Hindlimb muscle (tissue), 1 donor: Measurements from ENCODE around the gene NKD2. TPM values are rescaled to one million over a fixed set of nuclear protein-coding genes. Genes with fewer than 3 reads are reported as not detected.
A peak's percentile ranks its signal among the peaks of the same experiment; 100 is the strongest.
"Not testable (repeated sequence)": the region's sequence is repeated elsewhere in the genome, so short reads cannot be mapped to it uniquely, and the experiment has no call there.

Experiments used
- DNase-seq: peaks from one replicate; pipeline ENCODE4 v3.0.0-alpha.2; 2013
- polyA plus RNA-seq: library from polyadenylated mRNA; unstranded; fragments of 120-200 nt; gene quantifications from one replicate; pipeline ENCODE4 v1.2.1, GENCODE V29; 2013; ENCODE audit not compliant: insufficient read length

NKD2 gene
- polyA plus RNA-seq, 1 donor = 3.6 TPM

DNA sequence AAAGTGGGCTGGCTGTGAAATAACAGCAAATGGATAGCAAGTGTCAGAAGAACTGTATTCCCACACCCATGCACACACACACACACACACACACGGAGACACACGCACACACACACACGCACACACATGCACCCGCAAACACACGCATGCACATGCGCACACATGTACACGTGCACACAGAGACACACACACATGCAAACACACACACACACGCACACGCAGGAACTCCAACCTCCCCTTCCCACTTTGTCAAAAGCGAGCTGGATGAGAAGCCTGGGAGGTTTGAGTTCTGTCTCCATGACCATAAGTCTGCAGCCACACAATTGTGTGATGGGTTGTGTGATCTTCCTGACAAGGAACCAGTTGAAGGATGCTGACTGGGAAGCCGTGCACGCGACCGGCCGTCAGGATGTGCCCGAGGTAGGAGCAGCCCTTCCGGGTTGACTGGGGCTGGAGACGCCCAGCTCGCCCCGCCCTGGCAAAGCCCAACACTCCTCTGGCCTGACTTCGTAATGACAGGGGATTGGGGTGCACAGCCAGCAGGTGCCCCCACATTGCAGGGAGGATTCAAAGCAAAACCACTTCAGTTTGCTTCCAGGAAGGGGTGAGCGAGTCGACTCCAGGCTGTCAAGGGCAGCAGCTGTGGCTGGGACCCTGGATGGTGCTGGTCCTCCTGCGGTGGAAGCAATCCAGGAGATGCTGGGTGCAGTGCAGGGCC is 29.3 kb upstream of the NKD2 start:
- DNase-seq = no peak

DNA sequence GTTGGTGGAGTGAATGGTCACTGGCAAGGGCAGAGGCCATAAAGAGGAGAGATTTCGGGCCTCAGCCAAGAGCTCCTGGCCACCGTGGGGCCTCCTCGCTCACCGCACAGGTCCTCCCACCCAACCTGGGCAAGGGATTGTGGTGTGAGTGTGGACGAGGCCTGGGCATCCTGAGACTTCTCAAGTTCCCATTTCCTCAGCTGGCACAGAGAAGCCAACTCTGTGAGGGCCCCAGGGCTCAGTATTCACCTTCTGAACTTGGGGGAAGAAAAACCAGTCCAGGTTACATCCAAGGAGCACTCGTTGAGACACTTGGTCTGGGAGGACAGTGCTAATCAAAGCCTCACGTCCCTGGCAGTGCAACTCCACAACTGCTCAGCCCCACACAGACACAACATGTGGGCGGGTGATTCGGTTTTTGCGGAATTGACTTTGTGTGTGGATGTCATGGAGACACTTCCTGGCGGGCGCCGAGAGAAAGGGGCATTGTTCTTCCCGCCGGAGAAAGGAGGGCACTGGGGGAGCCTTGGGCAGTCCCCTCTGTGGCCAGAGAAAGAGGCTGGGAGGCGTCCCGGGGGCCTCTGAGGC is 28.5 kb upstream of the NKD2 start:
- DNase-seq = no peak

- DNase-seq = no peak
These were observed 27.6 kb upstream of the NKD2 start for GRCh38 chr5:980966-981365.

GRCh38 chr5:981456-981855 is 27.1 kb upstream of the NKD2 start:
- no peak for DNase-seq

- no peak for DNase-seq
These were observed 26.0 kb upstream of the NKD2 start for GRCh38 chr5:982377-983237.

GRCh38 chr5:983238-983524 is 25.4 kb upstream of the NKD2 start:
- DNase-seq = no peak

GRCh38 chr5:983568-983967 is 25.0 kb upstream of the NKD2 start:
- no peak for DNase-seq

DNA sequence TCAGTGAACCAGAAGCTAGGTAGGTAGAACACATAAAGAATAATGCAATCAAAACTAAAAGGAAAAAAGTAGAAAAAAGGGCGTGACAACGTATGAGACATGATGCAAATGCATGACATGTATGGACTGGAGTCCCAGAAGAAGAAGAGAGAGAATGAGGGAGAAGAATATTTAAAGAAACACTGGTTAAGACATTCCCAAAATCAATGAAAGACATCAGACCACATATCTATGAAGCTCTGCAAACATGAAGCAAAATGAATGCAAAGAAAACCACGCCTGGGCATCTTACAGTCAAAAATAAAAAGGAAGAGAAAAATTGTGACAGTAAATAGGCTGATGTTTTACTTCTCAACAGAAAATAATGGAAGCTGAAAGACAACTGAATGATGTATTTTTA is 23.8 kb upstream of the NKD2 start:
- no peak for DNase-seq

- DNase-seq = no peak
These were observed 20.8 kb upstream of the NKD2 start for GRCh38 chr5:987761-988160.

DNA sequence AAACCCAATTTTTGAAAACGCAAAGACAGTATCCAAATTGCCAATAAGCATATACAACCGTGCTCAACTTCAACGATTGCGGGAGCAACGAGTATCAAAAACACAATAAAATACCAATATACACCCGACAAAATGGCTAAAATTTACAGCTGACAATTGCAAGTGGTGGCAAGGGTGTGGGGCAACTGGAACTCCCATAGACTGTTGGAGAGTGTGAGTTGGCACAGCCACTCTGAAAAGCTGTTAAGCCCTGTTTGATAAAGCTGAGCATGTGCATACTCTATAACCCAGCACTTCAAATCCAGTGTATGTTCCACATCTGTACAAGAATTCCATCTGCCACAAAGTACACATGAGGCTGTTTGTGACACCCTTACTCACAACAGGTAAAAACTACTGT is 20.3 kb upstream of the NKD2 start:
- DNase-seq = no peak

DNA sequence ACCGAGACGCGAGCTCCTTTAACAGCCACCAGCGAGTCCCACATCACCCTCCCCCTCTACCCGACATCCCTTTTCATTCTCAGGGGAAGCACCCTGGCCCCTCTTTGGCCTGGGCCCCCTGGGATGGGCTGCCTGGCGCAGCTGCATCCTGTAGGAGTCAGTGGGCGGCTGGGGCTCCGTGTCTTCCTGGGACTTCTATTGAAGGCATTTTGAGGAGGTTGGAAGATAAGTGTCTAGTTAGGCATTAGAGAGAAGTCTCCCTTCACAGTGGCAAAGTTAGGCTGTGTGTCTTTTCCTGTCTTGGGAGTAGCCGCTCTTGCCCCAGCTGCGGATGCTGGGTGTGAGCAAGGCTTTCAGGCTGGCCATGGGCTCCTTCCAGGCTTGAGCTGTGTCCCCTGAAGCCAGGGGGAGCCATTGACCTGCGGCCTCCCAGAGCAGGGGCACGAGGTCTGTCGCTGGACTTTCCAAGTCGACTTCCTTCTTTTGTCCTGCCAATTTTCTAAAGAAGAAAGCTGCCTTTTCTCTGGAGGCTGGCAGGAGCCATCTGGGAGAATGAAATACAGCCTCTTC is 18.6 kb upstream of the NKD2 start:
- DNase-seq = peak; percentile 54

DNA sequence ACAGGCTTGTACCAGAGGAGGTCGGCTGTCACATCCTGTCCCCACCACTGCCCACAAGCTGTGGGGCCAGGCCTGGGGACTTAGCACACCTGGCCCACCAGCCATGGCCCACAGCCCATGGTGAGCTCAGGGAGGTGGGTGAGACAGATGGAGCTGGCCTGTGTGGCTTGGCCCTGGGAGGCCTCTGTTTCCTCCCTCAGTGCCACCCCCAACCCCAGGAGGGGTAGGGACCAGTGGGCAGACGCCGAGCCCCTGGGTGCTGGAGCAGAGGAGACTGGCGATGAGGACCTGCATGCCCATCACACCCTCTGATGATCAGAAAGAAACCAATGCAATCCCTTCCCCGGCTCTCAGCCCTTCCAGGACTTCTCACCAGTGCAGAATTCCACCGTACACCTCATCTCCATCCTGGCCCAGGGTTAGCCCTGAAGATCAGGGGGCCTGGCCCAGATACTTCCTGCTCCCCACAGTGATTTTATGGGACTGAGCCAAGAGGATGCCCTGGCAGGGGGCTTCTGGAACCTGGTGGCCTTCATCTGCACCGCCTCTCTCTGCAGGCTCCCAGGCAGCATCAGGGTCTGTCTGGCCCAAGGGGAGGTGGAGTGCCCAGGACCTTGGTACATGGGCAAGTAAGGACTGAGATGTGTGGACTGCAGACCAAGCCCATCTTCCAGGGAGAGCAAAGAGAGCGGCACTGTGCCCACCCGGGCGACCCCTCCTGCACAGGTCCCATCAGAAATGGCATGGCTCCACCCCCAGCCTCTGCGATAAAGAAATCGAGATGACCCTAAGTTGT is 16.9 kb upstream of the NKD2 start:
- DNase-seq = no peak

- no peak for DNase-seq
These were observed 14.4 kb upstream of the NKD2 start for GRCh38 chr5:994272-994607.

- DNase-seq = no peak
These were observed 13.8 kb upstream of the NKD2 start for GRCh38 chr5:994821-995220.

DNA sequence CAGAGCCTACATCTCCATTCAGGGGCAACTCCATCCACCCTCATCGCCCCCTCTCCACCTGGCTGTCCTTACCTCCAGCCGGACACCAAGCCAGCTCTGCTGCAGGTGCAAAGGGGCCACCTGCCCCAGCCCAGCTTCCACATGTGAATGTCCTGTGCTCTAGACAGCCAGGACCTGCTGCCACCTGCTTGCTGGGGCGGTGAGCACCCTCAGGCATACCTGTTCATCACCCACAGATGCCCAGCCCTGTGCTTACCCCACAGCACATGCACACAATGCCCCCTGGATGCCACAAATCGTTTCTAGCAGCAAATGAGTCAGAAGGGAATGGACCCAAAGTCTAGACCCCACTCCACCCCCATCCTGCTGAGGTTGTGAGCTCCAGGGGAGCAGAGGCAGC is 13.3 kb upstream of the NKD2 start:
- no peak for DNase-seq

DNA sequence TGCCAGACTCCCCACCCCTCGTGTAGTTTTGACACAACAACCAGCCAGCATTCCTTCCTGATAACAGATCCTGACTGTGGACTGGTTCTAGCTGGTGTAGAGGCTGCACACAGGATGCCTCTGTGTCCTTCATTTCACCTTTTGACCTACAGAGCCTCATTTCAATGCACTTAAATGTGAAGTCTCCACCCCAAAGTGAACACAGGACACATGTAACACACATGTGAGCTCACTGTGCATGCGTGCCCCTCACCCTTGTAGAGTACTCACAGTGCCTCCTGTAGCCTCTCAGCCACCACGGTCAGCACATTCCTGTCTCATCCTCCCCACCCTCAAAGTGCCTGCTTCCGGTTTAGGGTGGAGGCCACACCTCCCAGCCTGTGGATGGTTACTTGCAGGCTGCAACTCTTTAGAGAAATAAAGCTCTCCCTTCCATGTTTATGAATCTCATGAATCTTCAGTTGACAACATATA is 11.6 kb upstream of the NKD2 start:
- DNase-seq = no peak

DNA sequence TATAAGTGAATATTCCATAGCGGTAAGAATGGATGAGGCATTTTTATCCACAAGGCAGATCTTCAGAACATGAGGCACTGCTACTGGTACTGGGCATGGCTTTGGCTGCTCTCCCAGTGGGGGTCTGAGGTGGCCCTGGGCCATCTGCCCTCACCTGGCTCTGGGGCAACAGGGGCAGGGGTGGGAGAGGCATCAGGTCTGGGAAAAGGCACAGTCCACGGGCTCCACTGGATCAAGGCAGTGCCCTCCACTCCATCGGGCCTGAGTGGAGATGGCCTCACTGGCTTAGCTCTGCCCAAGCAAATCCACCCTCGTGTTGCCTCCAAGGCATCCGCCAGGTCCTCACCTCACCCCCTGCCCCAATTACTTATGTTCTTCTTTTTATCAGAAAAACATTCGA is 10.9 kb upstream of the NKD2 start:
- no peak for DNase-seq

DNA sequence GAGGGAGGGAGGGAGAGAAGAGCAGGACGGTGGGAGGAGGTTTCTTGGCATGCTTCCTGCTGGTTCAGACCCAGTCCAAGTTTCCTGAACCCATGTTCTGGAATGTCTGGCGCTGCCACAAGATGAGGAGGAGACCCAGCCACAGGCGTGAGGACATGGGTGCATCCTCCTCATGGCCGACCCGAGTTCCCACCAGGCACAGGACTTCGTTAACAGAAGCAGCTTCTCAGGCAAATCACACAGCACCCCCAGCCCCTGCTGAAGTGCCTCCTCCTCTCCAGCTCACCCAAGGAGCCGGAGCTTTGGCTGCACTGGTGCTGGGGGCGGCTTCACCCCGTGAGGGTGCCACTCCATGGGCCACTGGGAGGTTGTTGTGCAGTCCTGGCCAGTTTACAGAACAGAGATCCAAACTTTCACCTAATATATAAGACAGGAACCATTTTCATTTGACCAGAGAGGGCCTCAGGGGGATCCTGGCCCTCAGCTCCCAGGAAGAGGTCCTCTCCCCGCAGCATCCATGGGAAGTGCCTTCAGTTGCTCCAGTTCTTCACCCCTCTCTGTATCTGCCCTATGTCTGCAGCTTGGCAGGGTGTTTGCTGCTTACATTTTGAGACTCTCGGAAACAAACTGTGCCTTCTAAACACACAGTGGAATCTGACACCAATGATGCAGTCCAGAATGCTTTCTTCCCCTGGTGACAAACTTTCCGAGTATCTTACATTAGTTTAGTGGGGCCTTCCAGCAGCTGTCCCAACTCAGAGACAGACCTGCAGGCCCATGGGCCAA is 10.2 kb upstream of the NKD2 start:
- DNase-seq = no peak

GRCh38 chr5:999032-999501 is 9.5 kb upstream of the NKD2 start:
- DNase-seq = no peak

DNA sequence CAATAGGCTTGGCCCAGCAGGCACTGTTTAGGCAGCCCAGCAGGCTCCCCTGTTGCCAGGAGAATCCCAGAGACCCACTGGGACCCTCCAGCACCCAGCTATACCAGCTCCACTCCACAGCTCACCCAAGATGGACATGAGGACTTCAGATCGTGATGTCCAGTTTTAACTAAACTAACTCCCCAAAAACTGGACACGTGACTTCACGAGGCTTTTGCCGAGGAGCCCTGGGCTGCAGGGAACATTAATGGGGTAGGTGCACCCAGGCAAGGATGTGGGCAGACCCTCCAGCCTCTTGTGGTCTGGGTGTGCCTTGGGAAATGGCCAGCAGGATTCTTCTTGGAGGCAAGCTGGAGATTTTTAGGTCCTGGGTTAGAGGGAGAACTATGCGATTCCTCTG is 8.9 kb upstream of the NKD2 start:
- no peak for DNase-seq

GRCh38 chr5:1000329-1000728 is 8.3 kb upstream of the NKD2 start:
- DNase-seq = no peak

DNA sequence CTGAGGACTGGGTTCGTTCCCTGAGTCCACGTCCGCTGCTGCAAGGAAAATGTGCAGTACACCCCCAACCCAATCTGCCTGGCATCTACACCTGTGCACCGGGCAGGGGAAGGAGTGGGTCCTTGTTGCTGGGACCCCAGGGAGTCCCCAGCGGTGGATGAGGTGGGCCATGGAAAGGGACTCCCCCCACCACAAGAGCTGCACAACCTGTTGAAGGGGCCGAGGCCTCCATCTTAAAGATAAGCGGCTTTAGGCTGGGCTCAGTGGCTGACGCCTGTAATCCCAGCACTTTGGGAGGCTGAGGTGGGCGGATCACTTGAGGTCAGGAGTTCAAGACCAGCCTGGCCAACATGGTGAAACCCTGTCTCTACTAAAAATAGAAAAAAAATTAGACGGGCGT is 7.8 kb upstream of the NKD2 start:
- not testable (repeated sequence) for DNase-seq
